Coronary artery (tissue), 2 donors: ENCODE measurements around the gene GRID1.

ENCODE experiments used
- DNase-seq: peaks from one replicate; pipeline ENCODE4 v3.0.0-alpha.2; 2017; ENCODE audit warnings: low spot score
- H3K27ac ChIP-seq, 2 donors: fragments of 200-600 bp; sonication (generic); one replicate each; pipeline ENCODE4 v1.5.1; 2016 to 2019
- H3K4me3 ChIP-seq: fragments of 200-600 bp; sonication (generic); 2 replicates; pipeline ENCODE4 v1.5.1; 2016; ENCODE audit warnings: mild to moderate bottlenecking, moderate library complexity
- CTCF ChIP-seq: fragments of 200-600 bp; sonication (generic); IDR thresholded peaks from one replicate; pipeline ENCODE4 v1.5.1; 2019; ENCODE audit warnings: antibody characterized with exemption

GRID1 gene

GRCh38 chr10:86410542-86411124, 44.0 kb upstream of the GRID1 start:
- Histone ChIP-seq H3K4me3 (no peak overlapping the region), H3K27ac (peak overlapping the region; percentile 32 to 55)
- no peak for DNase-seq
- TF ChIP-seq CTCF, result no peak

- Histone ChIP-seq H3K4me3 (no peak overlapping the region), H3K27ac (no peak overlapping the region)
- no peak for TF ChIP-seq CTCF
- no peak for DNase-seq
Measured at GRCh38 chr10:86409183-86409582, 42.6 kb upstream of the GRID1 start.

GRCh38 chr10:86403183-86403797, 36.7 kb upstream of the GRID1 start:
- no peak for DNase-seq
- Histone ChIP-seq H3K27ac (peak overlapping the region; percentile 10 to 64), H3K4me3 (no peak overlapping the region)
- no peak for TF ChIP-seq CTCF

- peak overlapping the region; percentile 20 for H3K4me3 ChIP-seq
- DNase-seq, result no peak
- no peak for TF ChIP-seq CTCF
- peak overlapping the region; percentile 10 to 64 for H3K27ac ChIP-seq
Measured at GRCh38 chr10:86402283-86402941, 35.8 kb upstream of the GRID1 start.

GRCh38 chr10:86401588-86402282, 35.1 kb upstream of the GRID1 start:
- DNase-seq, result no peak
- Histone ChIP-seq H3K27ac (peak overlapping the region; percentile 79 to 94), H3K4me3 (peak overlapping the region; percentile 87)
- TF ChIP-seq CTCF, result no peak

GRCh38 chr10:86400705-86401587, 34.4 kb upstream of the GRID1 start:
- peak overlapping the region; percentile 79 to 94 for H3K27ac ChIP-seq
- peak; percentile 84 for DNase-seq
- TF ChIP-seq CTCF, result no peak
- H3K4me3 ChIP-seq, result peak overlapping the region; percentile 87
